LNCaP clone FGC (cell line): ENCODE results near the gene CXADR.

Source experiments
- DNase-seq: peaks from one replicate; pipeline ENCODE4 v3.0.0-alpha.2; 2011; ENCODE audit warnings: low read depth
- H3K4me3 ChIP-seq: 2 replicates; pipeline ENCODE4 v1.5.1; 2011; ENCODE audit warnings: mild to moderate bottlenecking, low read depth, low read length, control low read depth
- TF ChIP-seq, protein P1 (sequence below): IDR thresholded peaks from 2 replicates; pipeline ENCODE4 v1.5.1; 2012; ENCODE audit warnings: mild to moderate bottlenecking; ENCODE audit not compliant: control insufficient read depth, insufficient read depth; ENCODE audit errors: extremely low read depth

Gene CXADR

DNA sequence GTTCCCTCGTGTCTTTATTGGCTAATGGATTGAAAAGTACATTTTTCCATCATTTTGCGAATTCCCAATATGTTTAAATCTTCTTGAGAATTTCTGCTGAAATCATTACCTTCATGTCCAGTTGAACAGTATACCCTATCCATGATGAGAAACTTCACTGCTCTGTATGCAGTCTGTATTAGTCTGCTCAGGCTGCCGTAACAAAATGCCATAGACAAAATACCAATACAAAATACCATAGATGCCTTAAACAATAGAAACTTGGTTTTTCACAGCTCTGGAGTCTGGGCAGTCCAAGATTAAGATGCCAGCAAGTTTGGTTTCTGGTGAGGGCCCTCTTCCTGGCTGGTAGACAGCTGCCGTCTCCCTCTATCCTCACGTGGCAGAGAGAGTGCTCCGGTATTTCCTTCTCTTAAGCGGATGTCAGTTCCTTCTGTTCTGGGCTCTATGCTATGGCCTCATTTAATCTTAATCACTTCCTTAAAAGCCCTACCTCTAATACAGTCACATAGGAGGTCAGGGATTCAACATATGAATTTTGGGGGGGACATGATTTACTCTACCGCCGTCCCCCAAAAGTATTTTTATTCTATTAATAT lies 27.0 kb downstream of the CXADR start:
- TF ChIP-seq, protein P1, sequence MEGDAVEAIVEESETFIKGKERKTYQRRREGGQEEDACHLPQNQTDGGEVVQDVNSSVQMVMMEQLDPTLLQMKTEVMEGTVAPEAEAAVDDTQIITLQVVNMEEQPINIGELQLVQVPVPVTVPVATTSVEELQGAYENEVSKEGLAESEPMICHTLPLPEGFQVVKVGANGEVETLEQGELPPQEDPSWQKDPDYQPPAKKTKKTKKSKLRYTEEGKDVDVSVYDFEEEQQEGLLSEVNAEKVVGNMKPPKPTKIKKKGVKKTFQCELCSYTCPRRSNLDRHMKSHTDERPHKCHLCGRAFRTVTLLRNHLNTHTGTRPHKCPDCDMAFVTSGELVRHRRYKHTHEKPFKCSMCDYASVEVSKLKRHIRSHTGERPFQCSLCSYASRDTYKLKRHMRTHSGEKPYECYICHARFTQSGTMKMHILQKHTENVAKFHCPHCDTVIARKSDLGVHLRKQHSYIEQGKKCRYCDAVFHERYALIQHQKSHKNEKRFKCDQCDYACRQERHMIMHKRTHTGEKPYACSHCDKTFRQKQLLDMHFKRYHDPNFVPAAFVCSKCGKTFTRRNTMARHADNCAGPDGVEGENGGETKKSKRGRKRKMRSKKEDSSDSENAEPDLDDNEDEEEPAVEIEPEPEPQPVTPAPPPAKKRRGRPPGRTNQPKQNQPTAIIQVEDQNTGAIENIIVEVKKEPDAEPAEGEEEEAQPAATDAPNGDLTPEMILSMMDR: no peak
- H3K4me3 ChIP-seq: no peak overlapping the region
- no peak for DNase-seq

DNA sequence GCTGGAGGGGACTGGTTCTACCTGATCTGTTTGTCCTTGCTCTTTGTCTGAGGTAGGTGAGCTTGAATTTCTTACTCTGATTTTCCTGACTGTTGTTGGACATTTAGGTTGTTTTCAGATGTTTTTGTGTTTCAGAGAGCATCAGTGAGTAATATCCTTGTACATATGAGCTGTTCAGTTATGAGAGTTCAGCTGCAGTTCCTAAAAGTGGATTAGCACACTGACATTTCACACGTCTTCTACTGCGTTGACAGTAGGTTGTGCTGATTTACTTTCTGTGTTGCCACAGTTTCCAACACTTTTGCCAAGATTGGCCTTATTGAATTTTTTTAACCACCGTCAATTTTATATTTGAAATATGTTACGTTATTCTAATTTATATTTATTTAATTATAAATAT lies 27.7 kb downstream of the CXADR start:
- DNase-seq: no peak
- TF ChIP-seq, protein P1: no peak
- no peak overlapping the region for H3K4me3 ChIP-seq

DNA sequence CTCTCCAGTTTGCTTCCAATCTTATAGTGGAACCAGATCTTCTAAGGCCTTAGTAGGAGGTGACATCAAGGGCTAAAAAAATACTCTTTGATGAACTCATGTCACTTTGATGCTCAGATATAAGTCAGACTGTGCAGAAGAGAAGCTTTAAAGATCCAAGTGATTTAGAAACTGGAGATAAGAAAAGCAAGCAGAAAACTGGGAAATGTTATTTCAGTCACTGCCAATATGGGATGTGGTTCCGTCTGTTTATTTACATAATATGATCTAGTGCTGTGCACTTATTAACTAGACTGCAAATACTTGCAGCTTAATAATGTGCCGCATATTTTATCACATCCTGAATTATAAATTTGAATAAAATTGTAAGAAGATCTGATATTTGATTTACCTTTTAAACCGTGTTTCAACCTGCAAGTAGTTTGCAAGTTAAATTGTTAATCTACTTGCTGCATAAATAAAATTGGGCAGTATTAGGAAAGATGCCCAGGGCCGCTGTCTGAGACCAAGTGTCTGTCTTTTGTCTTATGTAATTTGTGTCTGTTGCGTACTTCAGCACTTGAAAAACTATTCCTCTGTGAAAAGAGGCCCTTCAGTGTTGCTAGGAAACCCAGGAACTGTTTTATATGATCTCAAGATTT lies 29.6 kb downstream of the CXADR start:
- TF ChIP-seq, protein P1: no peak
- peak; percentile 76 for DNase-seq
- H3K4me3 ChIP-seq: no peak overlapping the region

DNA sequence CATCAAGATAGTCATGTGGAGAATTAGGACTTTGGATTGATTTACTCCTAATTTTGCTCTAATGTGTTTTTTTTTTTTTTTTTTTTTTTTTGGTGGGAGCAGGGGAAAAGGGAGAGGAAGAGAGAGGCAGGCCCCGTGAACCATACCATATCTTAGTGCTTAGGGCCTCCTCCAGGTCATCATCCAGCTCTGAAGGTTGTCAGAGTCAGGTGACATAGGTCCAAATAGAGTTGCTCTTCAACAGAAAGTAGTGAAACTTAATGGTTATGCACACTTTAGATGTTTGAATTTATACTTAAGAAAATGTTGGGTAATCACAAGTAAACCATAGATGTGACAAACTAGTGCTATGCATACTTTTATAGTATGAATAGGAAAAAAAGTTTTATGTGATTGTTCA lies 32.2 kb downstream of the CXADR start:
- DNase-seq: no peak
- TF ChIP-seq, protein P1: no peak

DNA sequence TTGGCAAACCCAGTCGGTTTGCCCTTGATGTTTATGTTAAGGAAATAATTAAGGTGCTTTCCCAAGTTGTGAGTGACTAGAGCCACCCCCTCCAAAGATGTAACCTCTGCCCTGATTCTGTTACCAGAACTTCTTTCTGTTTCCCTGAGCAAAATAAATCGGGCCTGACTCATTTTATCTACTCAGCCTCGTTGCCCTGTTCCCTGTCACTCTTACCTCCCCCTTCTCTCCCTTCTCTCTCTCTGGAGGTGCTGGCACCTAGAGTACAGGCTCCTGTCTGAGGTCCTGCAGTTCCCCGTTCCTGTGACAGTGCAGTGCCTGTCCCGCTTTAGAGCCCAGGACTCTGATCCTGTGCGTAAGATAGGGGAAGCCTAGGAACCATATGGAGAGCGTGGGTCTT lies 35.4 kb downstream of the CXADR start:
- H3K4me3 ChIP-seq: no peak overlapping the region
- DNase-seq: no peak
- TF ChIP-seq, protein P1: no peak

More for the DNA sequence above, 32.2 kb downstream of the CXADR start:
- no peak overlapping the region for H3K4me3 ChIP-seq

DNA sequence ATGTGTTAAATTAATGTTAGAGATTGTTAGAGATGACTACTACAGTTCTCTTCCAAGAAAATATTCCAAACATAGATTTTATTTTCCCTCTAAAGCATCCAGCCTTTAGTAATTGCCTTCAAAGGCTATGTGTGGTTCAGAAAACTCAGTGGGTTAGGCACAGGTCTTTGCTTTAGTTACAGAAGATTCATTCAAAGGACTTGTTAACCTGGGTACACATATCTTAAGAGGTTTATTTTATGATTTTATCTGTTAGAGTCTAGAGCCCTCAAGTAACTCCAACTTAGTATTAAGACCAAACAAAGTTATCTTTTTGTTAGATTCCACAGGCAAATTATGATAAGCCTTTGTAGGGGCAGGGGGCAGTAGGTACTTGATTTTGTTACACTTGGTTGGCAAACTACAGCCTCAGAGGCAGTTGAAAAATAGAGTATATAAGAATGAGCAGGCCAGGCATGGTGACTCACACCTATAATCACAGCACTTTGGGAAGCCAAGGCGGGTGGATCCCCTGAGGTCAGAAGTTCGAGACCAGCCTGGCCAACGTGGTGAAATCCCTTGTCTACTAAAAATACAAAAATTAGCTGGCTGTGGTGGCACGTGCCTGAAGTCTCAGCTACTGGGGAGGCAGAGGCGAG lies 37.9 kb downstream of the CXADR start:
- TF ChIP-seq, protein P1: no peak
- no peak for DNase-seq
- H3K4me3 ChIP-seq: no peak overlapping the region
